ENCODE results near the gene RC3H2. TPM values are rescaled to one million over a fixed set of nuclear protein-coding genes. Genes with fewer than 3 reads are reported as not detected.

RC3H2 gene
- total and polyA plus RNA-seq, 2 of the 8 experiments (the other 6 are each of a cell fraction or from before 2014, with no cell fraction given): 11.2 to 38.4 TPM

DNA sequence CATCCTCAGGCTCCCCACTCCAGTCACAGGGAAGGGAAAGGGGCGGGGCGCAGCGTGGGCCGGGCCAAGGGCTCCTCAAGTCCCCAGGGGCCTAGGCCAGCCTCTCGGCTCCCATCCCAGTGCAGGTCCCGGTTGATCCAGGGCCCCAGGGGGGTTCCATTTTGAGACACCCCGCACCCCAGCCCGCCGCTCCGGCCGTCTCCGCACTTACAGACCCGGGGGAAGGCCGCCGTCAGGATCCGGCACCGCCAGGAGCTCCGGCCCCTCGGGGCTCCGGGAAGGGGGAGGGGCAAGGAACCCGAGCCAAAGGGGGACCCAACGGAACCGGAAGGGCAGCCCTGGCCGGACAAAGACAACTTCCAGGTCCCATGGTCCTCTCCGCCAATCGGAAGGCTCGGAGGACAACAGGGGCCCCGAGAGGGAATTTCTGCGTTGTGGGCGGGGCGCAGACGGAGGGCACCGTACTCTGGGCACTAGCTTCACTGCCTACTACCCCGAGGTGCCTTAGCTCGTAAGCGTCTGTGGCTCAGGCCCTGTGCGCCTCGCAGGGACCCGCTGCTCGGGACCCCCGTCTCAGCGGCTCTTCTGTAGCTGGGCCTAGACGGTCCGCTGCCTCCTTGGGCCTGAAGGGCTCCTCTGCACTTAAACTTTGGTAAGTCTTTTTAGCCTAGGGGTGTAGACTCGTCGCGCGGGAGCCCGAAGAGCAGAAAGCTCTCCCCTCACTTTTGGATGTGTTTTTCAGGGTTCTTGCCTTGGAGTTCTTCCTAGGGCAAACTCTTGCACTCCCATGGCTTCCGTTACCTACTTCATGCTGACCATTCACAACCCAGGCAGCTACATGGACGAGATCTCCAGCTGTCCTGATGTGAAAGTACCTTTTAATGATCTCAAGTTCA lies 26.3 kb upstream of the RC3H2 start, which contains the start of gene ZBTB26 (continued):
- TF ChIP-seq KDM4A (IDR thresholded peaks at IDR 0.05; ENCODE audit: low read depth, low read length, severe bottlenecking): no peak
